Neural cell (in vitro differentiated cells): ENCODE results near the gene CCDC7. TPM values are rescaled to one million over a fixed set of nuclear protein-coding genes. Genes with fewer than 3 reads are reported as not detected.
"Not testable (repeated sequence)": the region's sequence is repeated elsewhere in the genome, so short reads cannot be mapped to it uniquely, and the experiment has no call there.

Source experiments
- H2AFZ ChIP-seq: fragments of 200-600, 300-800 bp; sonication (generic), shearing (Covaris generic); 2 replicates; pipeline ENCODE4 v1.6.0; 2014; ENCODE audit warnings: low read depth, mild to moderate bottlenecking, antibody characterized with exemption, low read length, moderate library complexity
- H3F3A ChIP-seq: fragments of 200-600 bp; shearing (Covaris generic); 2 replicates; pipeline ENCODE4 v1.6.1; 2016; ENCODE audit warnings: mild to moderate bottlenecking, moderate library complexity, mixed read lengths, antibody characterized with exemption, low read length; ENCODE audit not compliant: insufficient read depth, poor library complexity, severe bottlenecking
- H3K27ac ChIP-seq: fragments of 200-600, 300-800 bp; sonication (generic), shearing (Covaris generic); 2 replicates; pipeline ENCODE4 v1.5.1; 2014; ENCODE audit warnings: mild to moderate bottlenecking, low read length, moderate library complexity
- H3K27me3 ChIP-seq: fragments of 300-800, 200-600 bp; sonication (generic), shearing (Covaris generic); 2 replicates; pipeline ENCODE4 v1.6.0; 2014; ENCODE audit warnings: mild to moderate bottlenecking, low read depth, low read length, moderate library complexity; ENCODE audit not compliant: insufficient read depth
- H3K36me3 ChIP-seq: fragments of 300-800, 200-600 bp; sonication (generic), shearing (Covaris generic); 2 replicates; pipeline ENCODE4 v1.5.1; 2014; ENCODE audit warnings: mild to moderate bottlenecking, antibody characterized with exemption, low read length, moderate library complexity; ENCODE audit not compliant: insufficient read depth
- H3K4me2 ChIP-seq: fragments of 300-800, 200-600 bp; sonication (generic), shearing (Covaris generic); 2 replicates; pipeline ENCODE4 v1.6.0; 2014; ENCODE audit warnings: mild to moderate bottlenecking, low read length
- H3K4me3 ChIP-seq: fragments of 300-800, 200-600 bp; sonication (generic), shearing (Covaris generic); 2 replicates; pipeline ENCODE4 v1.5.1; 2014; ENCODE audit warnings: mild to moderate bottlenecking, low read length, moderate library complexity
- H3K79me2 ChIP-seq: fragments of 200-600 bp; shearing (Covaris generic); replicated peaks from 2 replicates; pipeline ENCODE4 v1.6.0; 2014; ENCODE audit warnings: mild to moderate bottlenecking, low read length, moderate library complexity; ENCODE audit not compliant: insufficient read depth
- H3K9ac ChIP-seq: fragments of 300-800, 200-600 bp; sonication (generic), shearing (Covaris generic); 2 replicates; pipeline ENCODE4 v1.6.1; 2016; ENCODE audit warnings: mild to moderate bottlenecking, low read length, mixed read lengths
- H3K9me2 ChIP-seq: fragments of 200-600 bp; shearing (Covaris generic); 2 replicates; pipeline ENCODE4 v1.6.1; 2016; ENCODE audit warnings: mild to moderate bottlenecking, low read length, mixed read lengths; ENCODE audit not compliant: insufficient read depth
- H3K9me3 ChIP-seq: fragments of 200-600, 300-800 bp; sonication (generic), shearing (Covaris generic); 2 replicates; pipeline ENCODE4 v1.6.1; 2016; ENCODE audit warnings: mild to moderate bottlenecking, mixed run types, low read length, moderate library complexity, mixed read lengths
- H4K20me1 ChIP-seq: fragments of 200-600 bp; shearing (Covaris generic); 2 replicates; pipeline ENCODE4 v1.6.1; 2016; ENCODE audit warnings: mild to moderate bottlenecking, mixed run types; ENCODE audit not compliant: insufficient read depth
- CTCF ChIP-seq: fragments of 450-650 bp; IDR thresholded peaks from 2 replicates; pipeline ENCODE4 v1.5.1; 2014; ENCODE audit warnings: antibody characterized with exemption, mild to moderate bottlenecking, moderate library complexity; ENCODE audit not compliant: poor library complexity, severe bottlenecking
- EP300 ChIP-seq: fragments of 450-650 bp; conservative IDR thresholded peaks from 2 replicates; pipeline ENCODE4 v1.6.1; 2014; ENCODE audit warnings: antibody characterized with exemption, mild to moderate bottlenecking, moderate library complexity; ENCODE audit not compliant: poor library complexity, severe bottlenecking
- EZH2 ChIP-seq: fragments of 200-600, 300-800 bp; shearing (Covaris generic), sonication (generic); IDR thresholded peaks from 2 replicates; pipeline ENCODE4 v1.6.1; 2014; ENCODE audit warnings: antibody characterized with exemption, low read length, borderline replicate concordance, mild to moderate bottlenecking; ENCODE audit not compliant: insufficient read depth, poor library complexity, severe bottlenecking
- MXI1 ChIP-seq: fragments of 450-650 bp; conservative IDR thresholded peaks from 2 replicates; pipeline ENCODE4 v1.6.1; 2014; ENCODE audit warnings: antibody characterized with exemption, mild to moderate bottlenecking; ENCODE audit not compliant: poor library complexity, severe bottlenecking
- POLR2AphosphoS5 ChIP-seq: IDR thresholded peaks from 2 replicates; pipeline ENCODE4 v1.6.1; 2012
- RAD21 ChIP-seq: fragments of 450-650 bp; conservative IDR thresholded peaks from 2 replicates; pipeline ENCODE4 v1.6.1; 2014; ENCODE audit warnings: antibody characterized with exemption, mild to moderate bottlenecking, moderate library complexity
- SMC3 ChIP-seq: fragments of 450-650 bp; conservative IDR thresholded peaks from 2 replicates; pipeline ENCODE4 v1.6.1; 2014; ENCODE audit warnings: antibody characterized with exemption, mild to moderate bottlenecking, moderate library complexity; ENCODE audit not compliant: poor library complexity
- TAF1 ChIP-seq: IDR thresholded peaks from 2 replicates; pipeline ENCODE4 v1.6.1; 2012; ENCODE audit warnings: low read depth
- polyA plus RNA-seq: library from polyadenylated mRNA; depleted of rRNA; stranded (reverse); fragments of >200 nt; gene quantifications from 2 replicates; pipeline ENCODE4 v1.2.3, GENCODE V29; 2014
- TF ChIP-seq, protein P1 (sequence below): IDR thresholded peaks from 2 replicates; pipeline ENCODE4 v1.6.1; 2012; ENCODE audit warnings: borderline replicate concordance

CCDC7 gene
- polyA plus RNA-seq, 1 donor from 2014 or later = 5.1 TPM

DNA sequence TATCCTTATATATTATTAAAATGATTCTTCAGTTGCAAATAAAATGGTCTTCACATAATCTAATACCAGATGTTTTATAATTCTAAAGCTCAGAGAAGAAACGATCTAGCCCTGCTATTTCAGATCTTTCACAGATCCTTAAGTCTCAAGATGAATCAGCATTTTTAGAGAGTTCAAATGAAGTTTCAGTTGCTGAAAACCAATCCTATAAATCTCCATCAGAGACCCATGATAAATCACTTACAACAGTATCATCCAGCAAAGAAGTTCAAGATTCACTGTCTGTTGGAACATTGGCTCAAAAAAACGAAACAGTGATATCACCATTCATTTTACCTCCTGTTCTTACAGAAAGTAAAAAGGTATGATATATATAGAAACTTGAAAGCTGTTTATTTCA lies 137.0 kb downstream of the CCDC7 start:
- no peaks in the 10 kb centered on the region for H3F3A ChIP-seq
- H3K9me2 ChIP-seq = no peaks in the 10 kb centered on the region
- TF ChIP-seq, protein P1, sequence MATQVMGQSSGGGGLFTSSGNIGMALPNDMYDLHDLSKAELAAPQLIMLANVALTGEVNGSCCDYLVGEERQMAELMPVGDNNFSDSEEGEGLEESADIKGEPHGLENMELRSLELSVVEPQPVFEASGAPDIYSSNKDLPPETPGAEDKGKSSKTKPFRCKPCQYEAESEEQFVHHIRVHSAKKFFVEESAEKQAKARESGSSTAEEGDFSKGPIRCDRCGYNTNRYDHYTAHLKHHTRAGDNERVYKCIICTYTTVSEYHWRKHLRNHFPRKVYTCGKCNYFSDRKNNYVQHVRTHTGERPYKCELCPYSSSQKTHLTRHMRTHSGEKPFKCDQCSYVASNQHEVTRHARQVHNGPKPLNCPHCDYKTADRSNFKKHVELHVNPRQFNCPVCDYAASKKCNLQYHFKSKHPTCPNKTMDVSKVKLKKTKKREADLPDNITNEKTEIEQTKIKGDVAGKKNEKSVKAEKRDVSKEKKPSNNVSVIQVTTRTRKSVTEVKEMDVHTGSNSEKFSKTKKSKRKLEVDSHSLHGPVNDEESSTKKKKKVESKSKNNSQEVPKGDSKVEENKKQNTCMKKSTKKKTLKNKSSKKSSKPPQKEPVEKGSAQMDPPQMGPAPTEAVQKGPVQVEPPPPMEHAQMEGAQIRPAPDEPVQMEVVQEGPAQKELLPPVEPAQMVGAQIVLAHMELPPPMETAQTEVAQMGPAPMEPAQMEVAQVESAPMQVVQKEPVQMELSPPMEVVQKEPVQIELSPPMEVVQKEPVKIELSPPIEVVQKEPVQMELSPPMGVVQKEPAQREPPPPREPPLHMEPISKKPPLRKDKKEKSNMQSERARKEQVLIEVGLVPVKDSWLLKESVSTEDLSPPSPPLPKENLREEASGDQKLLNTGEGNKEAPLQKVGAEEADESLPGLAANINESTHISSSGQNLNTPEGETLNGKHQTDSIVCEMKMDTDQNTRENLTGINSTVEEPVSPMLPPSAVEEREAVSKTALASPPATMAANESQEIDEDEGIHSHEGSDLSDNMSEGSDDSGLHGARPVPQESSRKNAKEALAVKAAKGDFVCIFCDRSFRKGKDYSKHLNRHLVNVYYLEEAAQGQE = no peak
- TF ChIP-seq SMC3 = no peak
- no peak for TF ChIP-seq EP300
- TF ChIP-seq RAD21 = no peak
- no peak for TF ChIP-seq EZH2
- no peak for TF ChIP-seq TAF1
- TF ChIP-seq MXI1 = no peak
- no peak for TF ChIP-seq POLR2AphosphoS5
- no peak for TF ChIP-seq CTCF
- H3K27ac ChIP-seq = no peak overlapping the region
- no peaks in the 10 kb centered on the region for H3K36me3 ChIP-seq
- no peaks in the 10 kb centered on the region for H4K20me1 ChIP-seq
- no peaks in the 10 kb centered on the region for H3K79me2 ChIP-seq
- no peak overlapping the region for H3K9ac ChIP-seq
- H3K27me3 ChIP-seq = no peaks in the 10 kb centered on the region
- H2AFZ ChIP-seq = no peak overlapping the region
- H3K4me3 ChIP-seq = no peak overlapping the region
- no peak overlapping the region for H3K4me2 ChIP-seq
- H3K9me3 ChIP-seq = no peaks in the 10 kb centered on the region

DNA sequence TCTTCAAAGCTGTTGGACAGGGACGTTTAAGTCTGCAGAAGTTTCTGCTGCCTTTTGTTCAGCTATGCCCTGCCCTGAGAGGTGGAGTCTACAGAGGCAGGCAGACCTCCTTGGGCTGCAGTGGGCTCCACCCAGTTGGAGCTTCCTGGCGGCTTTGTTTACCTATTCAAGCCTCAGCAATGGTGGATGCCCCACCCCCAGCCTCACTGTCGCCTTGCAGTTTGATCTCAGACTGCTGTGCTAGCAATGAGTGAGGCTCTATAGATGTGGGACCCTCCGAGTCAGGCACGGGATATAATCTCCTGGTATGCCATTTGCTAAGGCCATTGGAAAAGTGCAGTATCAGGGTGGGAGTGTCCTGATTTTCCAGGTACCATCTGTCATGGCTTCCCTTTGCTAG lies 152.1 kb downstream of the CCDC7 start:
- H3K4me2 ChIP-seq, H4K20me1 ChIP-seq, H3K9ac ChIP-seq, H3K9me3 ChIP-seq, H2AFZ ChIP-seq, H3K79me2 ChIP-seq, H3F3A ChIP-seq, H3K36me3 ChIP-seq, H3K27me3 ChIP-seq, H3K4me3 ChIP-seq, H3K9me2 ChIP-seq, H3K27ac ChIP-seq: not testable (repeated sequence)

DNA sequence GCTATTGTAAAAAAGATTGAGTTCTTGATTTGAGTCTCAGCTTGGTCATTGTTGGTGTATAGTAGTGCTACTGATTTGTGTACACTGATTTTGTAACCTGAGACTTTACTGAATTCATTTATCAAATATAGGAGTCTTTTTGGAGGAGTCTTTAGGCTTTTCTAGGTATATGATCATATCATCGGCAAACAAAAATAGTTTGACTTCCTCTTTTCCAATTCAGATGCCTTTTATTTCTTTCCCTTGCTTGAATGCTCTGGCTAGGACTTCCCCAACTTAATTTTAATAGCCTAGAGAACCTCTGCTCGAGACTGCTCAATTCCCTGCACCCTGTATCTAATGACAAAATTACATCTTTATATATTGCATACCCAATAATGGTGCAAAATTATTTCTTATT lies 154.4 kb downstream of the CCDC7 start:
- H3F3A ChIP-seq = no peaks in the 10 kb centered on the region
- no peak overlapping the region for H2AFZ ChIP-seq
- H3K27me3 ChIP-seq = no peaks in the 10 kb centered on the region
- no peaks in the 10 kb centered on the region for H3K36me3 ChIP-seq
- no peak overlapping the region for H3K9ac ChIP-seq
- no peak overlapping the region for H3K4me2 ChIP-seq
- TF ChIP-seq POLR2AphosphoS5 (no peak), MXI1 (no peak), EZH2 (no peak), TAF1 (no peak), SMC3 (no peak), RAD21 (no peak), CTCF (no peak), EP300 (no peak)
- TF ChIP-seq, protein P1 = no peak
- no peaks in the 10 kb centered on the region for H3K9me2 ChIP-seq
- no peak overlapping the region for H3K4me3 ChIP-seq
- no peaks in the 10 kb centered on the region for H3K79me2 ChIP-seq
- no peaks in the 10 kb centered on the region for H4K20me1 ChIP-seq
- peaks cover 5% of the 10 kb centered on the region for H3K9me3 ChIP-seq
- no peak overlapping the region for H3K27ac ChIP-seq
